HG02623 (cell line): Measurements from ENCODE around the gene HBZ.
"Not testable (repeated sequence)": the region's sequence is repeated elsewhere in the genome, so short reads cannot be mapped to it uniquely, and the experiment has no call there.

Source experiments
- ATAC-seq: cut with Tn5 transposase; IDR thresholded peaks from one replicate; pipeline ENCODE4 v1.9.1; 2021; ENCODE audit warnings: moderate library complexity; ENCODE audit not compliant: unreplicated experiment

HBZ gene

DNA sequence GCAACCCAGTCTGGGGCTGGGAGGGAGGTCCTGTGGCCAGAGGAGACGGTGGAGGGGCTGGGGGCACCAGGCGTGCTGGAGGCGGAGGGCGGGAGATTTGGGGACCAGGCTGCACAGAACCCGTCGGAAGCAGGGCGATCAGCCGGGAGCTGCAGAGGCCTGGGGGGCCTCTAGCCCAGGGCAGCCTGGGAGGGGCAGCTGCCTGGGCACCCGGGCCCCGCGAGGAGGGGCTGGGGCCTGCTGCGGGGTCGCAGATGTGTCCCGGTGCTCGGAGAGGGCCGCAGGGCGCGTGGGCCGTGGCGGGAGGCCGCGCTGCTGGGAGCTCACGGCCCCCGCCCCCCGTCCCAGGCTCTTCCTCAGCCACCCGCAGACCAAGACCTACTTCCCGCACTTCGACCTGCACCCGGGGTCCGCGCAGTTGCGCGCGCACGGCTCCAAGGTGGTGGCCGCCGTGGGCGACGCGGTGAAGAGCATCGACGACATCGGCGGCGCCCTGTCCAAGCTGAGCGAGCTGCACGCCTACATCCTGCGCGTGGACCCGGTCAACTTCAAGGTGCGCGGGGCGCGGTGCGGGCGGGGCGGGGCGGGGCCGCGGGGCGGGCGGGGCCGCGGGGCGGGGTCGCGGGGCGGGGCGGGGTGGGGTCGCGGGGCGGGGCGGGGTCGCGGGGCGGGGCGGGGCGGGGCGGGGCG lies 11.8 kb downstream of the HBZ start:
- ATAC-seq, result not testable (repeated sequence)

DNA sequence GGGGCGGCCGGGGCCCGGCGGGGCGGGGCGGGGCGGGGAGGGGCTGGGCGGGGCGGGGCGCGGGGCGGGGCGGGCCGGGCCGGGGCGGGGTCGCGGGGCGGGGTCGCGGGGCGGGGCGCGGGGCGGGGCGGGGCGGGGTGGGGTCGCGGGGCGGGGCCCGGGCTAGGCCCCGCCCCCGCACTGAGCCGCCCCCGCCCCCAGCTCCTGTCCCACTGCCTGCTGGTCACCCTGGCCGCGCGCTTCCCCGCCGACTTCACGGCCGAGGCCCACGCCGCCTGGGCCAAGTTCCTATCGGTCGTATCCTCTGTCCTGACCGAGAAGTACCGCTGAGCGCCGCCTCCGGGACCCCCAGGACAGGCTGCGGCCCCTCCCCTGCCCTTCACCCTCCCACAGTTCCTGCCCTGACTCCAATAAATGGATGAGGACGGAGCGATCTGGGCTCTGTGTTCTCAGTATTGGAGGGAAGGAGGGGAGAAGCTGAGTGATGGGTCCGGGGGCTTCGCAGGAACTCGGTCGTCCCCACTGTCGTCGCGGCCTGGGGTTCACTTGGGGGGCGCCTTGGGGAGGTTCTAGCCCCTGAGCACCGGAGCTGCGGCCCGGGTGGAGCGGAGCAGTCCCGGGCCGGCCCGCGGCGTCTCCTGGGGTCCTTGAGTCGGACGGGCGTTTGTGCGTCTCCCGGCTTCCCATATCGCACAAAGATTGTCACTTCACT lies 12.5 kb downstream of the HBZ start:
- no peak for ATAC-seq

- no peak for ATAC-seq
Measured at GRCh38 chr16:165539-166374, 13.3 kb downstream of the HBZ start, which contains the start of gene HBM. HBM (plus strand) TSS chr16:165978; CDS start chr16:165998, 20 bp downstream.

DNA sequence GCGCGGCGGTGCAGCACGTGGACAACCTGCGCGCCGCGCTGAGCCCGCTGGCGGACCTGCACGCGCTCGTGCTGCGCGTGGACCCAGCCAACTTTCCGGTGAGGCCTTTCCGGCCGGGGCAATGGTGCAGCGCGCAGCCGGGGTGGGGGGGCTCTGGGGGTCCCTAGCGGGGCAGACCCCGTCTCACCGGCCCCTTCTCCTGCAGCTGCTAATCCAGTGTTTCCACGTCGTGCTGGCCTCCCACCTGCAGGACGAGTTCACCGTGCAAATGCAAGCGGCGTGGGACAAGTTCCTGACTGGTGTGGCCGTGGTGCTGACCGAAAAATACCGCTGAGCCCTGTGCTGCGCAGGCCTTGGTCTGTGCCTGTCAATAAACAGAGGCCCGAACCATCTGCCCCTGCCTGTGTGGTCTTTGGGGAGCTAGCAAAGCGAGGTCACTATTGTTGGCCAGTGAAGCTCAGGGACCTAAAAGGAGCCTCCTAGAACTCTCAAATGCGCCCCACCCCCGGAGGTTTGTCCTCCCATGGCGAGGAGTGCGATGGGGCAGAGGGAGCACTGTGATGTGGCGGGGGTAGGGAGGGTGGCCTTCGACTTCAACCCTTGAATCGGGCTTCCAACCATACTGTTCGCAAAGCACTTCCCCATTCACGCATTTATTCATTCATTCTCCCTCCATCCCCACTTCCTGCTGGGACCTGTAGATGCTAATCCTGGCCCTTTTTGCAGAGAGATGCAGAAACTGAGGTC lies 14.1 kb downstream of the HBZ start:
- ATAC-seq, result no peak

DNA sequence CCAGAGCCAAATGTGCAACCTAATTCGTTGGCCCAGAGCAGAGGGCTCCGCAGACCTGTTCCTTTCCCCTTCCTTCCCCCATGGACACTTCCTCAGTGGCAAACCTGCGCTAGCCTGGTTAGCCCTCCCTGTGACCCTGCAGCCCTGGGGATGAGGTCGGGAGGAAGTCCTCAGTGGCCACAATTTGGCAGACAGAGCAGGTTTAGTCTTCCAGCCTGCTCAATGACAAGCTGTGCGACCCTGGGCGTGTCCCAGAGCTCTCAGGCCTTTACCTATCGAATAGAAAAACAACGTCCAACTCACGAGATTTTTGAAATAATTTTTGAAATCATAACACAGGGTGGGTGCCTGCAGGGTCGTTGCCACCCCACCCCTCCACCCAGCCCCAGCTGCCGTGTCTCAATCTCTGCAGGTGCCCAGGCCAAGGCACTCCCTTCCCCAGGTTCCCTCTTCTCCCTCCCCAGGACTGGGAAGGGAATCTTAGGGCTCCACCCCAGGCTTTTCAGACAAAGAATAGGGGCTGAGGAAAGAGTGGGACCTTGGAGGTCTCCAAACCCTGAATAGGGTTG lies 14.8 kb downstream of the HBZ start:
- no peak for ATAC-seq

DNA sequence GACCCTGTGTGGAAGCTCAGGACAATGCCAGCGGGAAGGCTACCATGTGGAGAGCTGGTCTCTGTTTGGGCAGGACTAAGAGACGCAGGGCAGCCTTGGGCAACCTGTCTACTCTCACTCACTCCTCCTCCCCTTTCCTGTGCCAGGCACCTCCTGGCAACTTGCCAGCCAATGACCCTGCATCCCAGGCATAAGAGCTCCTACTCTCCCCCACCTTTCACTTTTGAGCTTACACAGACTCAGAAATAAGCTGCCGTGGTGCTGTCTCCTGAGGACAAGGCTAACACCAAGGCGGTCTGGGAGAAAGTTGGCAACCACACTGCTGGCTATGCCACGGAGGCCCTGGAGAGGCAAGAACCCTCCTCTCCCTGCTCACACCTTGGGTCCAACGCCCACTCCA lies 16.0 kb downstream of the HBZ start:
- no peak for ATAC-seq

GRCh38 chr16:169014-169413 lies 16.6 kb downstream of the HBZ start:
- ATAC-seq, result no peak

DNA sequence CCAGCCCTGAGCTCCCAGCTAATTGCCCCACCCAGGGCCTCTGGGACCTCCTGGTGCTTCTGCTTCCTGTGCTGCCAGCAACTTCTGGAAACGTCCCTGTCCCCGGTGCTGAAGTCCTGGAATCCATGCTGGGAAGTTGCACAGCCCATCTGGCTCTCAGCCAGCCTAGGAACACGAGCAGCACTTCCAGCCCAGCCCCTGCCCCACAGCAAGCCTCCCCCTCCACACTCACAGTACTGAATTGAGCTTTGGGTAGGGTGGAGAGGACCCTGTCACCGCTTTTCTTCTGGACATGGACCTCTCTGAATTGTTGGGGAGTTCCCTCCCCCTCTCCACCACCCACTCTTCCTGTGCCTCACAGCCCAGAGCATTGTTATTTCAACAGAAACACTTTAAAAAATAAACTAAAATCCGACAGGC lies 17.7 kb downstream of the HBZ start:
- not testable (repeated sequence) for ATAC-seq

DNA sequence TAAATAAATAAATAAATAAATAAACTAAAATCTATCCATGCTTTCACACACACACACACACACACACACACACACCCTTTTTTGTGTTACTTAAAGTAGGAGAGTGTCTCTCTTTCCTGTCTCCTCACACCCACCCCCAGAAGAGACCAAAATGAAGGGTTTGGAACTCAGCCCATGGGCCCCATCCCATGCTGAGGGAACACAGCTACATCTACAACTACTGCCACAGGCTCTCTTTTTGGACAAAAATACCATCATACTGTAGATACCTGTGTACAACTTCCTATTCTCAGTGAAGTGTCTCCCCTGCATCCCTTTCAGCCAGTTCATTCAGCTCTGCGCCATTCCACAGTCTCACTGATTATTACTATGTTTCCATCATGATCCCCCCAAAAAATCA lies 18.3 kb downstream of the HBZ start:
- no peak for ATAC-seq

DNA sequence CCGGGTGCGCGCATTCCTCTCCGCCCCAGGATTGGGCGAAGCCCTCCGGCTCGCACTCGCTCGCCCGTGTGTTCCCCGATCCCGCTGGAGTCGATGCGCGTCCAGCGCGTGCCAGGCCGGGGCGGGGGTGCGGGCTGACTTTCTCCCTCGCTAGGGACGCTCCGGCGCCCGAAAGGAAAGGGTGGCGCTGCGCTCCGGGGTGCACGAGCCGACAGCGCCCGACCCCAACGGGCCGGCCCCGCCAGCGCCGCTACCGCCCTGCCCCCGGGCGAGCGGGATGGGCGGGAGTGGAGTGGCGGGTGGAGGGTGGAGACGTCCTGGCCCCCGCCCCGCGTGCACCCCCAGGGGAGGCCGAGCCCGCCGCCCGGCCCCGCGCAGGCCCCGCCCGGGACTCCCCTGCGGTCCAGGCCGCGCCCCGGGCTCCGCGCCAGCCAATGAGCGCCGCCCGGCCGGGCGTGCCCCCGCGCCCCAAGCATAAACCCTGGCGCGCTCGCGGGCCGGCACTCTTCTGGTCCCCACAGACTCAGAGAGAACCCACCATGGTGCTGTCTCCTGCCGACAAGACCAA lies 20.0 kb downstream of the HBZ start, which contains the start of gene HBA2:
HBA2 (plus strand) TSS at position 503 of the 568 bp plus-strand sequence; CDS start at position 540, 37 bp downstream.
- not testable (repeated sequence) for ATAC-seq

DNA sequence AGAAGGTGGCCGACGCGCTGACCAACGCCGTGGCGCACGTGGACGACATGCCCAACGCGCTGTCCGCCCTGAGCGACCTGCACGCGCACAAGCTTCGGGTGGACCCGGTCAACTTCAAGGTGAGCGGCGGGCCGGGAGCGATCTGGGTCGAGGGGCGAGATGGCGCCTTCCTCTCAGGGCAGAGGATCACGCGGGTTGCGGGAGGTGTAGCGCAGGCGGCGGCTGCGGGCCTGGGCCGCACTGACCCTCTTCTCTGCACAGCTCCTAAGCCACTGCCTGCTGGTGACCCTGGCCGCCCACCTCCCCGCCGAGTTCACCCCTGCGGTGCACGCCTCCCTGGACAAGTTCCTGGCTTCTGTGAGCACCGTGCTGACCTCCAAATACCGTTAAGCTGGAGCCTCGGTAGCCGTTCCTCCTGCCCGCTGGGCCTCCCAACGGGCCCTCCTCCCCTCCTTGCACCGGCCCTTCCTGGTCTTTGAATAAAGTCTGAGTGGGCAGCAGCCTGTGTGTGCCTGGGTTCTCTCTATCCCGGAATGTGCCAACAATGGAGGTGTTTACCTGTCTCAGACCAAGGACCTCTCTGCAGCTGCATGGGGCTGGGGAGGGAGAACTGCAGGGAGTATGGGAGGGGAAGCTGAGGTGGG lies 20.9 kb downstream of the HBZ start:
- not testable (repeated sequence) for ATAC-seq

DNA sequence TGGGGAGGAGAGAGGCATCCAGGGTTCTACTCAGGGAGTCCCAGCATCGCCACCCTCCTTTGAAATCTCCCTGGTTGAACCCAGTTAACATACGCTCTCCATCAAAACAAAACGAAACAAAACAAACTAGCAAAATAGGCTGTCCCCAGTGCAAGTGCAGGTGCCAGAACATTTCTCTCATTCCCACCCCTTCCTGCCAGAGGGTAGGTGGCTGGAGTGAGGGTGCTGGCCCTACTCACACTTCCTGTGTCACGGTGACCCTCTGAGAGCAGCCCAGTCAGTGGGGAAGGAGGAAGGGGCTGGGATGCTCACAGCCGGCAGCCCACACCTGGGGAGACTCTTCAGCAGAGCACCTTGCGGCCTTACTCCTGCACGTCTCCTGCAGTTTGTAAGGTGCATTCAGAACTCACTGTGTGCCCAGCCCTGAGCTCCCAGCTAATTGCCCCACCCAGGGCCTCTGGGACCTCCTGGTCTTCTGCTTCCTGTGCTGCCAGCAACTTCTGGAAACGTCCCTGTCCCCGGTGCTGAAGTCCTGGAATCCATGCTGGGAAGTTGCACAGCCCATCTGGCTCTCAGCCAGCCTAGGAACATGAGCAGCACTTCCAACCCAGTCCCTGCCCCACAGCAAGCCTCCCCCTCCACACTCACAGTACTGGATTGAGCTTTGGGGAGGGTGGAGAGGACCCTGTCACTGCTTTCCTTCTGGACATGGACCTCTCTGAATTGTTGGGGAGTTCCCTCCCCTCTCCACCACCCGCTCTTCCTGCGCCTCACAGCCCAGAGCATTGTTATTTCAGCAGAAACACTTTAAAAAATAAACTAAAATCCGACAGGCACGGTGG lies 21.7 kb downstream of the HBZ start:
- ATAC-seq, result not testable (repeated sequence)

GRCh38 chr16:175011-175949 lies 22.8 kb downstream of the HBZ start:
- ATAC-seq, result no peak

GRCh38 chr16:176006-176405 lies 23.6 kb downstream of the HBZ start:
- not testable (repeated sequence) for ATAC-seq

DNA sequence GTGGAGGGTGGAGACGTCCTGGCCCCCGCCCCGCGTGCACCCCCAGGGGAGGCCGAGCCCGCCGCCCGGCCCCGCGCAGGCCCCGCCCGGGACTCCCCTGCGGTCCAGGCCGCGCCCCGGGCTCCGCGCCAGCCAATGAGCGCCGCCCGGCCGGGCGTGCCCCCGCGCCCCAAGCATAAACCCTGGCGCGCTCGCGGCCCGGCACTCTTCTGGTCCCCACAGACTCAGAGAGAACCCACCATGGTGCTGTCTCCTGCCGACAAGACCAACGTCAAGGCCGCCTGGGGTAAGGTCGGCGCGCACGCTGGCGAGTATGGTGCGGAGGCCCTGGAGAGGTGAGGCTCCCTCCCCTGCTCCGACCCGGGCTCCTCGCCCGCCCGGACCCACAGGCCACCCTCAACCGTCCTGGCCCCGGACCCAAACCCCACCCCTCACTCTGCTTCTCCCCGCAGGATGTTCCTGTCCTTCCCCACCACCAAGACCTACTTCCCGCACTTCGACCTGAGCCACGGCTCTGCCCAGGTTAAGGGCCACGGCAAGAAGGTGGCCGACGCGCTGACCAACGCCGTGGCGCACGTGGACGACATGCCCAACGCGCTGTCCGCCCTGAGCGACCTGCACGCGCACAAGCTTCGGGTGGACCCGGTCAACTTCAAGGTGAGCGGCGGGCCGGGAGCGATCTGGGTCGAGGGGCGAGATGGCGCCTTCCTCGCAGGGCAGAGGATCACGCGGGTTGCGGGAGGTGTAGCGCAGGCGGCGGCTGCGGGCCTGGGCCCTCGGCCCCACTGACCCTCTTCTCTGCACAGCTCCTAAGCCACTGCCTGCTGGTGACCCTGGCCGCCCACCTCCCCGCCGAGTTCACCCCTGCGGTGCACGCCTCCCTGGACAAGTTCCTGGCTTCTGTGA lies 24.3 kb downstream of the HBZ start, which contains the start of gene HBA1:
HBA1 (plus strand) TSS at position 204 of the 906 bp plus-strand sequence; CDS start at position 241, 37 bp downstream.
- not testable (repeated sequence) for ATAC-seq

GRCh38 chr16:177394-177822 lies 25.0 kb downstream of the HBZ start:
- no peak for ATAC-seq
